Posterior cingulate gyrus (tissue), 11 donors: ENCODE results near the gene APOL1.
"Not testable (repeated sequence)": the region's sequence is repeated elsewhere in the genome, so short reads cannot be mapped to it uniquely, and the experiment has no call there.

Source experiments
- DNase-seq, 10 donors: peaks; one replicate each; pipeline versions ENCODE4 v3.0.0 to v3.0.0-alpha.2; 2020 to 2021; ENCODE audit warnings: mixed read lengths in 3 of 10
- intact Hi-C: fragments of 100-400 bp; cut with DNase I; formaldehyde crosslinking; loops from one replicate; pipeline ENCODE4 v1.15.1; 2023

Gene APOL1

DNA sequence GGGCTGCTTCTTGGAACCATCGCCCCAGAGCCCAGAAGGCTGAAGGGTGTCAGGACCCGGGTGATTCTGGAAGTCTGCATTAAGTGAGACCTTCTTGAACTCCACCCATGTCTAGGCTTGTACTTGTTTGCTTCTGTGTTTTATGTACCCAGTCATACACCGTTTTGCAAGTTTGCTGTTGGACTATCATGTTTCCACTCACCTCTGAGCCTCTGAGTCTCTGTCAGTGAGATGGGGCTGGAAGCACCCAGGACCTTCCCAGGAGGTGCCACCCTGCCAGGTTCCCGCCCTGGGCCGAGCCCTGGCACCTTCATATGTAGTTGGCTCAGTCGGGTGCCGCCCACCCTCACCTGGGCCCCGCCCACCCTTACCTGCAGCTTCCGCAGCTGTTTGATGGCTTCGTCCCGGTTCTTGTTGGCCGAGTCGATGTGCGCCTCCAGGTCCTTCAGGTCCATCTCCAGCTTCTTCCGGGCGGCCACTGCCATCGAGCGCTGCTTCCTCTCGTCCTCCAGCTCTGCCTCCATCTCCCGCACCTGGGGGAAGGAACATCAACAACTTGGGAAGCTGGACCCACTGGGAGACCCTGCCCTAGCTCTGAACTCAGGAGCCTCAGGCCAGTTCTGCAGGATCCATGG lies 35.1 kb downstream of the APOL1 start:
- intact Hi-C loops = loop anchor here (2.0 kb wide), 1 partner anchor 143 kb away; no protein-coding TSS in a partner anchor
- DNase-seq = peak in 3 of 10 donors; percentile 61 to 77 (median 71)

DNA sequence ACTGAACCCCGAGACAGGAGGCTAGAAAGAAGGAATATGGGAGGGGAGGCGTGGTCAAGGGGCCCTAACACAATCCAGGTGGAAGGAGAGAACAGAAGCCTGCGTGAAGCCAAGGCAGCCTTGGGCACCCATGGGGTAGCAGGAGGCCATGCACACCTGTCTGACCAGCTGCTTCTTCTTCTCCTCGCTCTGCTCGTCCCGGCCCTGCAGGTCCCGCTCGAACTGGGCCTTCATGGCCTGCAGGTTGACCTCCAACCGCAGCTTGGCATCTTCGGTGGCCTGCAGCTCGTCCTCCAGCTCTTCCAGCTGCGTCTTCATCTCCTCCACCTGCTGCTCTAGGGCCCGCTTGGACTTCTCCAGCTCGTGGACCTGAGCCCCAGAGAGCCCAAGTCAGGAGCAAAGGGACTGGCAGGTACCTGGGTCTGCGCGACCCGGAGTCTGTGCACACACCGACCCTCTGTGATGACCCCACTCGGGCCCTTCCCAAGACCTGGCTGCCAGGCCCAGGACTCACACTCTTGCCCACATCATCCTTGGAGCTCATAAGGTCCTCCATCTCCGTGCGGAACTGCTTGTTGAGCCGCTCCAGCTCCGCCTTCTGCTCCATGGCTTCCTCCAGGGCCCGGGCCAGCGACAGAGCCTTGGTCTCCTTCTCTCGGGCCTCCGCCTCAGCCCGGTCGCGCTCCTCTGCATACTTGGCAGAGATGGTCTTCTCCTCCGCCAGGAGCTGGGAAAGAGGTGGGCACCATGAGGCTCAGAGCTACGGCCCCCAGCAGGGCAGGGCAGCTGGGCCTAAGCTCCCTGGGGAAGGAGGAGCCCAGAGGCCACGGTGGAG lies 35.9 kb downstream of the APOL1 start:
- DNase-seq = peak in 3 of 10 donors; percentile 69 to 81 (median 73)
- intact Hi-C loops = no loop called here

DNA sequence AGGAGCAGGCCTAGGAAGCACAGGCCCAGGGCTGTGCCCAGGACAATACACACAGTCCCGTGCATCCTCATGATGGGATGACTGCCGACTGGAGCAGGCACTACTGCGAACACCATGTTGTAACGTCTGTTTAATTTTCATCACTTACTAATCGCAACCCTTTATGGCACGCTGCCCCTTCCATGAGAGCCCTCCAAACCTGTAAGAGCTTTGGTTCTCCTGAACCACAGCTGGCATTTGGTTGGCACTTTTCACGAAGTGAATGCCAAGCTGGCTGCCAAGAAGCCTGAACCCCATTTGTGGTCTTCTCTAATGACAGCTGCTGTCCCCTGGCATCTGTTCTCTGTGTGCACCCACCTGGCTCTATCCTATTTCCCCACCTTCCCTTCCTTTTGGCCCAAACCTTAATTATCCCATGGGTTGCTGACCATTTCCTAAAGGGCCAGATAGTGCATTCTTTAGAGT lies 36.5 kb downstream of the APOL1 start:
- intact Hi-C loops = no loop called here

DNA sequence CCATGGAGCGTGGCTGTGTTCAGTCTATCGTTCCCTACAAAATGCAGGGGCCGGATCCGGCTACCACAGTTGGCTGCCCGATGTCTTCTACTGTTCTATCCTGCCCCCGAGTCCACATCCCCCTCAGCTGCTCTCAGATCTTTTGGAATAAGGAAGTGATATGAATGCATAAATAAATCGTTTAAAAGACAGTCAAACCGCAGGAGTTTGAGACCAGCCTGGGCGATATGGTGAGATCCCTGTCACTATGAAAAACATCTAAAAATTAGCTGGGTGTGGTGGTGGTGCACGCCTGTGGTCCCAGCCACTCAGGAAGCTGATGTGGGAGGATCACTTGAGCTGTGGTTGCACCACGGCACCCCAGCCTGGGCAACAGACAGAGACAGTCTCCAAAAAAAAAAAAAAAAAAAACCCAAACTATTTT lies 37.0 kb downstream of the APOL1 start:
- intact Hi-C loops = not testable (repeated sequence)
- peak in 3 of 10 donors; percentile 15 to 46 (median 43) for DNase-seq

More for the DNA sequence above, 36.5 kb downstream of the APOL1 start:
- peak in 2 of 10 donors; percentile 25 to 57 for DNase-seq

DNA sequence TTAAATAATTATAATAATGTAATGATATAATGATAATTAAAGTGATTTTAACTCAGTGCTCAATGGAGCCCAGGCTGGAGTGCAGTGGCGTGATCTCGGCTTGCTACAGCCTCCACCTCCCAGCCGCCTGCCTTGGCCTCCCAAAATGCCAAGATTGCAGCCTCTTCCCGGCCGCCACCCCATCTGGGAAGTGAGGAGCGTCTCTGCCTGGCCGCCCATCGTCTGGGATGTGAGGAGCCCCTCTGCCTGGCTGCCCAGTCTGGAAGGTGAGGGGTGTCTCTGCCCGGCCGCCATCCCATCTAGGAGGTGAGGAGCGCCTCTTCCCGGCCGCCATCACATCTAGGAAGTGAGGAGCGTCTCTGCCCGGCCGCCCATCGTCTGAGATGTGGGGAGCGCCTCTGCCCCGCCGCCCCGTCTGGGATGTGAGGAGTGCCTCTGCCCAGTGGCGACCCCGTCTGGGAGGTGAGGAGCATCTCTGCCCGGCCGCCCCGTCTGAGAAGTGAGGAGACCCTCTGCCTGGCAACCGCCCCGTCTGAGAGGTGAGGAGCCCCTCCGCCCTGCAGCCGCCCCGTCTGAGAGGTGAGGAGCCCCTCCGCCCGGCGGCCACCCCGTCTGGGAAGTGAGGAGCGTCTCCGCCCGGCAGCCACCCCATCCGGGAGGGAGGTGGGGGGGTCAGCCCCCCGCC lies 37.6 kb downstream of the APOL1 start:
- DNase-seq = peak in 3 of 10 donors; percentile 59 to 63 (median 59)
- intact Hi-C loops = not testable (repeated sequence)

DNA sequence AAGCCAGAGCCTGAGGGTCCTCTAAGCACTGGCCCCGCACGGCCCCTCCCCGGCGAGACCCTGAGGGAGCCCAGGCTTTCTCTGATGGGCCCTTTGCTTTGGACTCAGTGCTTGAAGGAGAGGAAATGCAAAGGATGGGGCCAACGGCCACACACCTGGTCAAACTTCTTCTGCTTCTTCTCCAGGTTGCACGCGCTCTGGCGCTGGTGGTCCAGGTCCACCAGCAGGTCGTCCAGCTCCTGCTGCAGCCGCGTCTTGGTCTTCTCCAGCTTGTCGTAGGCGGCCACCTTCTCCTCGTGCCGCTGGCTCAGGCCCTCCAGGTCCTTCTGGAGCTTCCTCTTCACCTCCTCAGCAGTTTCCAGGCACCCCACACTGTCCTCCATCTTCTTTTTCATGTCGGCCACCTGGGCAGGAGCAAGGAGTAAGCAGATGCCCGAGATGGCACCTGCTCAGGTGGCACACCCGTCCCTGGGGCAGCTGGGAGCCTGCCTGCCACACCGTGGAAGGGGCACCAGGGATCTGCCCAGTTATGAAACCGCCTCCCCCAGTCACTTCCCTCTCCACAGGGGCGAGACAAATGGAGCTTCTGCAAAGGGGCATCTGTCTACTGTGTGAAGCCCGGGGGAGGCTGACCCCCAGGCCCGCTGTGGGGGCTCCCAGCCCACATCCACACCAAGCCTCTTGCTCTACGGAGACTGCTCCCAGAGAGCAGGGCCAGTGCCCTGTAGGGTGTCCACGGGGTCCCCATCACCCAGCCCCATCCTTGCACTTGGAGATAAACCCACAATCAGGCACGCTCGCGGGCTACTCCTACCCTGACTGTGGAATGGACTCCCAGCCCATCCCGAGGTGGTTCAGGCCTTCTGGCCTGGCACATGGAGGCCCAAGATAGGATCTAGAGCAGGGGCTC lies 39.2 kb downstream of the APOL1 start:
- peak in 3 of 10 donors; percentile 63 to 79 (median 77) for DNase-seq
- intact Hi-C loops = no loop called here

DNA sequence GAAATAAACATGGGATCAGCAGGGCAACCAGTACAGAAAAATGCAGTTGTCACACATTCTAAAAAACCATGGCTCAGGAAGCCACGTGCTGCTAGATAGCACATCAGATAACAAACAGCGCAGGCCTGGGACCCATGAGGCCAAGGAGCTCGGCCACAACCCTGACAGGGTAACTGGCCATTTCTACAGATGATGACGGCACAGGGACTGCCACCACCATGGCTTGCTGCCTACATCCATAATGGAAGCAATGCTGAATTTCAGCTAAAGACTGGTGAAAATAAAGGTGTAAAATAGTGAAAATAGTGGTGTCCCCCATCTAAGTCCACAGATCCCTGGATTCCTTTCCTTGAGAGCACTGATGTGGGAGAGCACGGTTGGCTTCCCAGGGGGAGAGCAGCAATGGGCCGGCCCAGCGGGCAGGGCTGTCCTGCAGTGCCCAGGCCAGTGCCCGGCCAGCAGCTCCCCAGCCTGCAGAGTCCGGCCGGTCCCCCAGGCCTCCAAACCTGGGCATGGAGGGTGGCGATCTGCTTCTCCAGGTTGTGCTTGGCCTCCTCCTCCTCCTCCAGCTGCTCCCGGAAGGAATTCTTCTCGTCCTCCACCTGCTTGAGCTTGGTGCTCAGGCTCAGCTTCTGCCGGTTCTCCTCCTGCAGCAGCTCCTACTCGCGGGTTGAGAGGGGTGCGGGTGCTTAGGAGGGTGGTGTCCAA lies 40.0 kb downstream of the APOL1 start:
- intact Hi-C loops = no loop called here
- DNase-seq = peak in 3 of 10 donors; percentile 33 to 57 (median 47)

DNA sequence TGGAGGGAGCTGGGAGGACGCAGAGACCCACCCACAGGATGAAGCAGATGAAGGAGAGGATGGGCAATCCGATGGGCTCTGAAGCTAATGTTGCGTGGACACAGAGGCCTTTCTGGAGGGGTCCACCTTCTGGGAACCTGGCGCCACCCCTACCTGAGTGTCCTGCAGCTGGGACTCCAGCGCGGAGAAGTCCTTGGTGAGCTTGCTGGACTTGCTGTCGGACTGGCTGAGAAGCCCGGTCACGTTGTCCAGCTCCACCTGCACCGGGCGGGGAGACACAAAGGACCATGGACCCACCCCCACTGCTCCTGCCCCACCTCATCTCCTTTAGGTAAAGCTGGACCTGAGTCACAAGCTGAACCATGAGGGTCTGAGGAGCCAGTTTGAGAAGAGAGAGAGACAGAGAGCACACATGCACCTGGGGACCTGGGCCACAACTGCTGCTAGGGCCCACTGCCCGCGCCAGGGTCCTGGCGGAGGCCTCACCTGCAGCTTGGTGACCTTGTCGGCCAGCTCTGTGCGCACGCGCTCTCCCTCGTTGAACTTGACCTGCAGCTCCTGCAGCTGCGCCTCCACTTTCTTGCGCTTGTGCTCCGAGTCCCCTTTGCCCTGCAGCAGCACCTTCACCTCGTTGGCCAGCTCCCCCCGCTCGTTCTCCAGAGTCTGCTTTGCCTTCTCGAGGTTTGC lies 40.8 kb downstream of the APOL1 start:
- intact Hi-C loops = no loop called here
- peak in 2 of 10 donors; percentile 59 to 65 for DNase-seq

DNA sequence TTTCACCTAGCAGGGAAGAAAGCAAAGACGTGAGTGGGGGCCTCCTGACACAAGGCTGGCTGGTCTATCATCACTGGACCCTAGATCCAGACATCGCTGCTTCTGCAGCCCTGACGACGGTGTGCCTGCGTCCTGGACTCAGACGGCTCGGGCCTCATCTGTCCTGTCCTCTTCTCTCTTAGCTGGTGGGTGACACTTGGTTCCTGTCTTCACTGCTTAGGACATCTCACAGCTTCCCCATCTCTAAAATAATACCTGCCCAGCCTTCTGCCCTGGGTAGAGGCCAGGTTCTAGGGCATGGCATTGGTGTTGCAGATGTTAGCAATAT lies 41.3 kb downstream of the APOL1 start:
- intact Hi-C loops = no loop called here
- DNase-seq = peak in 3 of 10 donors; percentile 33 to 77 (median 57)

DNA sequence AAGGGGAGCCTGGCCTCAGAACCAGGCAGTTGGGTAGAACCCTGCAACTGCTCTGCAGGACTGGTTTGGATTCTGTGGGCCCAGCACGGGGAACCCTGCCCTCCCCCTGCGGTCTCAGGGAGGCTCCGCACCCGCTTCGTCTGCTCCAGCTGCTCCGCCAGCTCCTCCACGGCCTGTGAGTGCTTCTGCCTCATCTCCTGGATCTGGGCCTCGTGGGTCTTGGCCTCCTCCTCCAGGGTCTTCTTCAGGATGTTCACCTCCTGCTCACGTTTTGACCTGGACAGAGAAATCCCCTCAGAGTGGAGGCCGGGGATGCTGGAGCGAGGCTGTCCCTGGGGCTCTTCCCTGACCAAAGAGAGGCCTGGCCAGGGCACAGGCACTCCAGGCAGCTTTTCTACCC lies 41.9 kb downstream of the APOL1 start:
- peak in 3 of 10 donors; percentile 15 to 65 (median 47) for DNase-seq
- intact Hi-C loops = no loop called here

DNA sequence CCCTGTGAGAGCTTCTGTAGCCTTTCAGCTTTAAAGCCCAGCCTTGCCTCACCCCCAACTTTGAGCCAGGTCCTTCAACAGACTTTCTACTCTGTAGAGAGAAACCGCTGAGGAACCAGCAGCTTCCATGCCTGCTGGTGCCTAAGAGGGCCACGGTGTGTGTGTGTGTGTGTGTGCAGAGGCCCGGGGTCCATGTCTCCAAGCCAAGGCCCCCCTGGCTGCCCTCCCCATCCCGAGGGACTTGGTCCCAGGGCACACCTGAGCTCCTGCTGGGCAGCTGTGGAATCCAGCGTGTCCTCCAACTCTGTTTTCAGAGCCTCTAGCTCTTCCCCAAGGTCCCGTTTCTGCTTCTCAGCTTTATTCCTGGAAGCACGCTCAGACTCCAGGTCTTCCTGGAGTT lies 42.3 kb downstream of the APOL1 start:
- intact Hi-C loops = no loop called here
- DNase-seq = peak in 2 of 10 donors; percentile 24 to 40

DNA sequence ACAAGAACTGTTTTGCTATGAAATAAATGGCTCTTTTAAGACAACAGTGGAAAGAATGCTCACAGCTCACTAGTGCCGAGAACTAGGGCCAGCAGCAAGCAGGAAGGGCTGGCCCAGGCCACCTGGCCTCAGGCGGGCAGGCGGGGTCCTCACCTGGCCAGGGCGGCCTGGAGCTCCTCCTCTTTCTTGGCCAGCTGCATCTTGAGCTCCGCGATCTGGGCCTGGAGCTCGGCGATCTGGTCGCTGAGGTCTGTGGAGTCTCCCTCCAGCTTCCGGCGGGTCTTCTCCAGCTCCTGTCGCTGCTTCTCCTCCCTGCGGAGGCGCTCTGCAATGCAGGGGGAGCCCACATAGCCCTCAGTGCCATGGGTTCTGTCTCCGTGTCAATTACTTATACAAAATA lies 43.8 kb downstream of the APOL1 start:
- DNase-seq = peak in 3 of 10 donors; percentile 25 to 63 (median 42)
- intact Hi-C loops = no loop called here

DNA sequence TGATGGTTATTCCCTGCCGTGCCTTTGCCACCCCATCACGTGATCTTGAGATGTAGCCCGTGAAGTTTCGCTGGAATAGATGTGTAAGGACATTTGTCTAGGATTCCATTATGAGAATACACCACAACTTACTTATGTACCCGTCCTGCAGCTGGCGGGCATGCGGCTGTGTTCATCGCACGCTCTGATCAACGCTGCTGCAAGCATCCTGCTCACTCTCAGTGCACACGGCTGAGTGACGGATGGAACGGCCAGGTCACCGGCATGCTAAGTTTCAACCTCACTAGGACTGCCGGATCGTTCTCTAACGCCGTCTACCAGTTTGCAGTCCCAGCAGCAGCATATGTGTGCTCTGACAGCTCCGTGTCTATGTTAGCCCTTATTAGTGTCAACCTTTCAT lies 44.6 kb downstream of the APOL1 start:
- peak in 3 of 10 donors; percentile 28 to 66 (median 35) for DNase-seq
- intact Hi-C loops = no loop called here

DNA sequence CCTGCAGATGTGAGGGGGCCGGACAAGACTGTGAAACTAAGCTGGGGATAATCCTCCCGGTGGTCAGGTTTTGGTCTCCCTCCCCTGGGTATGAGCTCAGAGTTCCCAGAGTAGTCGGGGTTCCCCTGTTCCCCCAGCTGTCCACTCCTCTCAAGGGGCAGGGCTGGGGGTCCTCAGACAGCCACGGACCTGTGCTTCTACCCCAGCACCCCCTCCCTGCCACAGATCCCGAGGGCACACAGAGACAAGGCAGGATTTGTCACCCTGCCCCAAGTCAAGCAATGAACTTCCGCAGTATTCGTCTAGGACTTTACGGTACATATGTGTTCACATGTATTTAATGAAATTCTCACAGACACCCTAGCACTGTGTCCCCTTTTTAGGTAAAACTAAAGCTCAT lies 45.2 kb downstream of the APOL1 start:
- intact Hi-C loops = no loop called here
- peak in 3 of 10 donors; percentile 5 to 52 (median 18) for DNase-seq

DNA sequence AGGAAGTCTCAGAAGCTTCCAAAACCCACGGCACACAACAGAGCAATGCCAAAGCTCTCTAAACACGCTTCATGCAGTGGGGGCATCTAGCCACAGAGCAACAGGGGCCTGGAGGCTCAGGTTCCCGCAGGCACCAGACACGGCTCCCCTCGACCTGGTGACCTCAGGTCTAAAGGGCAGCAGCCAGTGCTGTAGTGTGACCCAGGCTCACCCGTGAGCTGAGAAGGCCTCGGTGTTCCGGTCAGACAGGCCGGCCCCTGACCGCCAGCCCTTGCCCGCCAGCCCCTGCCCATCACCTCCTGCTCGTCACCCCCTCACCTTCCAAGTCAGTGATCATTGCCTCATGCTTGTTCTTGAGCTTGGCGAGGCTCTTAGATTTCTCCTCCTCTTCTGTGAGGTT lies 45.7 kb downstream of the APOL1 start:
- intact Hi-C loops = no loop called here
- DNase-seq = peak in 3 of 10 donors; percentile 54 to 70 (median 66)

DNA sequence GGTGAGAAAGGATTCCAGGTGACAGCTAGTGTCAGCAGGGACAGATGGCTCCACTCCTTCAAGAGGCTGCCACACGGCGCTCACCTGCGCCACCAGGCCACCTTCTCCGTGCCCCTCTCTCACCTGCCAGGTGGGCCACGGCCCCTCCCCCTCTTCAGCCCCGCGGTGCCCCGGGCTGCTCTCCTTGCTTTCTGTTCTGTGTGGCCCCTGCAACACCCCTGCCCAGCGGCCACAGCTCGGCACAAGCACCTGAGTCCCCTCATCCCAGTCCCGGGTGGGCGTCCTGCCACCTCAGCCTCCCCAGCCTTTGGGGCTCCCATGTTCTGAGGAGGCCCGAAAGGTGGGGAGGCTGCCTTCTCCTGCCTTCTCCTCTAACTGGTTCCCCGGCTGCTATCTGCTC lies 46.4 kb downstream of the APOL1 start:
- intact Hi-C loops = no loop called here
- DNase-seq = peak in 2 of 10 donors; percentile 45 to 77

DNA sequence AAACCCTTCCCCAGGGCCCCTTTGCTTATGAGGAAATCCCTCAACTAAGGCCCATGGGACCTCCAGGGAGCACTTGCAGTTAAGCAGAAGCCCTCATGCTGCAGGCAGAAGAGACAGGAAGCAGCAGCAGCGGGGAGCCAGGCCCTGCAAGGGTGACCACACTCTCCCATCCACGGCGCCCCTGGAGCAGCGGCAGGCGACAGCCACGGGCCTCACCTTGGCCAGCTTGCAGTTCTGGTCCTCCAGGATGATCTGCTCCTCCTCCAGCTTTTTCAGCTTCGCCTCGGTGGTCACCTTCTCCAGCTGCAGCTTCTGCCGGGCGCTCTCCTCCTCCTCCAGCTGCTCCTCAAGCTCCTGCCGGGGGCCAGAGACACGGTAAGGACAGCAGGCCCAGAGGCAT lies 47.0 kb downstream of the APOL1 start:
- DNase-seq = peak in 2 of 10 donors; percentile 47 to 59
- intact Hi-C loops = no loop called here

DNA sequence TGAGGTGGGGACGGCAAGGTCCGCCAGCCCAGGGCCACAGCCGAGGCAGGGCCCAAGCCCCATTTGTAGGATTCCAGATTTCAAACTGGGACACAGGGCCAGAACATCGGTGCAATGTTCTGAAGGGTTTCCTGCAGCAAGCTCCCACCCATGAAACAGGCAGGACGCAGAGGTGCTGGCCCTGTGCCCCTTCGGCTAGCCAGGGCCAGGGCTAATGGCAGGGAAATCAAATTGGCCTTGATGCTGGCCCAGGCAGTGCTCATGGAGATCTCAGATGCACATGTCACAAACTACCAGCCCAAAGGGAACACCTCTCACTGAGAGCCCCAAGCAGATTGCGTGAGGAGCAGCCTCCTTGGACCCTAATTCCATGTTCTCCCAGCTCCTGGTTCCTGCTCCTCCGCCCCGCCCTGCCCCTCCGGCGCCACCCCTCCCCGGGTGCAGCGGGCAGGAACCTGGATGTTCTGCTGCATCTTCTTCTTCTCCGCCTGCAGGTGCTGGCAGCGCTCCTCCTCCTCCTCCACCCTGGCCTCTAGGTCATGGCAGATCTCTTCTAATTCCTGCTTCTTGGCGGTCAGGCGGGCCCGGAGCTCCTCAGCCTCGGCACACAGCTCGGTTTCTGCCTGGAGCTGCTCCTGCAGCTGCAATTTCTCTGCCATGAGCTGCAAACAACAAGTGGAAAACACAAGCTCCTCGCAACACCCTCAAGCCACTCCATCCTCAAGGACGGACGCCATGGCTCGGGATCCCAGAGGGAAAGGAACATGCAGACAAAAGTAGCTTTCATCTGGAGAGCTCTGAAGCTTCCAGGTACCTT lies 47.7 kb downstream of the APOL1 start:
- peak in 2 of 10 donors; percentile 57 to 65 for DNase-seq
- intact Hi-C loops = loop anchor here (1.0 kb wide), 1 partner anchor 170 kb away; no protein-coding TSS in a partner anchor
